ENCODE data around the gene HPS4. TPM values are rescaled to one million over a fixed set of nuclear protein-coding genes. Genes with fewer than 3 reads are reported as not detected.

HPS4 gene
- total and polyA plus RNA-seq, 4 donors: 5.4 to 26.2 (median 12.6) TPM

- no peaks in the 10 kb centered on the region for H3K9me3 ChIP-seq (ENCODE audit: control insufficient read depth in 4 of 4, low read length in 3 of 4)
- no peak overlapping the region for H3K4me3 ChIP-seq (ENCODE audit: low read depth in 1 of 3, low read length in 3 of 3)
- no peak overlapping the region for H3K27ac ChIP-seq (ENCODE audit: low read depth in 1 of 2, low read length in 2 of 2)
- H3K9ac ChIP-seq (ENCODE audit: low read depth in 1 of 2, low read length in 2 of 2): no peak overlapping the region
- no peak for DNase-seq (ENCODE audit: low spot score)
- H3K36me3 ChIP-seq (ENCODE audit: control insufficient read depth in 4 of 4, insufficient read depth in 3 of 4, low read depth in 1 of 4, low read length in 3 of 4): peaks cover 1 to 30% (median 17%) of the 10 kb centered on the region in 4 donors
- H3K4me1 ChIP-seq (ENCODE audit: control insufficient read depth in 4 of 4, insufficient read depth in 4 of 4, low read length in 3 of 4): no peaks in the 10 kb centered on the region
- TF ChIP-seq RAD21 (IDR thresholded peaks at IDR 0.05): no peak
- TF ChIP-seq JUND (IDR thresholded peaks at IDR 0.05): no peak
- TF ChIP-seq, protein P1, sequence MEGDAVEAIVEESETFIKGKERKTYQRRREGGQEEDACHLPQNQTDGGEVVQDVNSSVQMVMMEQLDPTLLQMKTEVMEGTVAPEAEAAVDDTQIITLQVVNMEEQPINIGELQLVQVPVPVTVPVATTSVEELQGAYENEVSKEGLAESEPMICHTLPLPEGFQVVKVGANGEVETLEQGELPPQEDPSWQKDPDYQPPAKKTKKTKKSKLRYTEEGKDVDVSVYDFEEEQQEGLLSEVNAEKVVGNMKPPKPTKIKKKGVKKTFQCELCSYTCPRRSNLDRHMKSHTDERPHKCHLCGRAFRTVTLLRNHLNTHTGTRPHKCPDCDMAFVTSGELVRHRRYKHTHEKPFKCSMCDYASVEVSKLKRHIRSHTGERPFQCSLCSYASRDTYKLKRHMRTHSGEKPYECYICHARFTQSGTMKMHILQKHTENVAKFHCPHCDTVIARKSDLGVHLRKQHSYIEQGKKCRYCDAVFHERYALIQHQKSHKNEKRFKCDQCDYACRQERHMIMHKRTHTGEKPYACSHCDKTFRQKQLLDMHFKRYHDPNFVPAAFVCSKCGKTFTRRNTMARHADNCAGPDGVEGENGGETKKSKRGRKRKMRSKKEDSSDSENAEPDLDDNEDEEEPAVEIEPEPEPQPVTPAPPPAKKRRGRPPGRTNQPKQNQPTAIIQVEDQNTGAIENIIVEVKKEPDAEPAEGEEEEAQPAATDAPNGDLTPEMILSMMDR (IDR thresholded peaks at IDR 0.05; ENCODE audit: low read depth, low read length, missing input control): no peak
- no peak for TF ChIP-seq HNF4A (conservative IDR thresholded peaks at IDR 0.05)
- no peak for TF ChIP-seq NR2F2 (IDR thresholded peaks at IDR 0.05)
- TF ChIP-seq, protein P2, sequence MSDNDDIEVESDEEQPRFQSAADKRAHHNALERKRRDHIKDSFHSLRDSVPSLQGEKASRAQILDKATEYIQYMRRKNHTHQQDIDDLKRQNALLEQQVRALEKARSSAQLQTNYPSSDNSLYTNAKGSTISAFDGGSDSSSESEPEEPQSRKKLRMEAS (IDR thresholded peaks at IDR 0.05): no peak
- TF ChIP-seq, protein P3, sequence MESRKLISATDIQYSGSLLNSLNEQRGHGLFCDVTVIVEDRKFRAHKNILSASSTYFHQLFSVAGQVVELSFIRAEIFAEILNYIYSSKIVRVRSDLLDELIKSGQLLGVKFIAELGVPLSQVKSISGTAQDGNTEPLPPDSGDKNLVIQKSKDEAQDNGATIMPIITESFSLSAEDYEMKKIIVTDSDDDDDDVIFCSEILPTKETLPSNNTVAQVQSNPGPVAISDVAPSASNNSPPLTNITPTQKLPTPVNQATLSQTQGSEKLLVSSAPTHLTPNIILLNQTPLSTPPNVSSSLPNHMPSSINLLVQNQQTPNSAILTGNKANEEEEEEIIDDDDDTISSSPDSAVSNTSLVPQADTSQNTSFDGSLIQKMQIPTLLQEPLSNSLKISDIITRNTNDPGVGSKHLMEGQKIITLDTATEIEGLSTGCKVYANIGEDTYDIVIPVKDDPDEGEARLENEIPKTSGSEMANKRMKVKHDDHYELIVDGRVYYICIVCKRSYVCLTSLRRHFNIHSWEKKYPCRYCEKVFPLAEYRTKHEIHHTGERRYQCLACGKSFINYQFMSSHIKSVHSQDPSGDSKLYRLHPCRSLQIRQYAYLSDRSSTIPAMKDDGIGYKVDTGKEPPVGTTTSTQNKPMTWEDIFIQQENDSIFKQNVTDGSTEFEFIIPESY (IDR thresholded peaks at IDR 0.05): no peak
- no peak for TF ChIP-seq ATF3 (IDR thresholded peaks at IDR 0.05)
- H3K27me3 ChIP-seq (ENCODE audit: control insufficient read depth in 4 of 4, insufficient read depth in 4 of 4, low read length in 3 of 4): no peaks in the 10 kb centered on the region
- WGBS: 83% methylated on average over 5 of the region's 5 CpGs
Measured at GRCh38 chr22:26448334-26448733, 35.2 kb downstream of the HPS4 start.

- WGBS: 83% methylated on average over 15 of the region's 15 CpGs
- Histone ChIP-seq H3K36me3 (ENCODE audit: control insufficient read depth in 4 of 4, insufficient read depth in 3 of 4, low read depth in 1 of 4, low read length in 3 of 4) (peaks cover 1 to 25% (median 14%) of the 10 kb centered on the region in 4 donors), H3K4me1 (ENCODE audit: control insufficient read depth in 4 of 4, insufficient read depth in 4 of 4, low read length in 3 of 4) (no peaks in the 10 kb centered on the region), H3K27ac (ENCODE audit: low read depth in 1 of 2, low read length in 2 of 2) (no peak overlapping the region), H3K27me3 (ENCODE audit: control insufficient read depth in 4 of 4, insufficient read depth in 4 of 4, low read length in 3 of 4) (no peaks in the 10 kb centered on the region), H3K9ac (ENCODE audit: low read depth in 1 of 2, low read length in 2 of 2) (no peak overlapping the region), H3K9me3 (ENCODE audit: control insufficient read depth in 4 of 4, low read length in 3 of 4) (no peaks in the 10 kb centered on the region), H3K4me3 (ENCODE audit: low read depth in 1 of 3, low read length in 3 of 3) (no peak overlapping the region)
- no peak for DNase-seq (ENCODE audit: low spot score)
- TF ChIP-seq, protein P1 (IDR thresholded peaks at IDR 0.05; ENCODE audit: low read depth, low read length, missing input control): no peak
- TF ChIP-seq FOXA1 (IDR thresholded peaks at IDR 0.05): no peak
- TF ChIP-seq NR2F2 (IDR thresholded peaks at IDR 0.05): no peak
- TF ChIP-seq RAD21 (IDR thresholded peaks at IDR 0.05): no peak
- TF ChIP-seq SP1 (IDR thresholded peaks at IDR 0.05): no peak
- no peak for TF ChIP-seq HNF4G (IDR thresholded peaks at IDR 0.05)
- no peak for TF ChIP-seq RXRA (IDR thresholded peaks at IDR 0.05)
- TF ChIP-seq HNF4A (conservative IDR thresholded peaks at IDR 0.05): no peak
- no peak for TF ChIP-seq REST (IDR thresholded peaks at IDR 0.05)
- no peak for TF ChIP-seq YY1 (IDR thresholded peaks at IDR 0.05)
- no peak for TF ChIP-seq TAF1 (conservative IDR thresholded peaks at IDR 0.05)
- TF ChIP-seq, protein P3 (IDR thresholded peaks at IDR 0.05): no peak
- TF ChIP-seq GABPA (IDR thresholded peaks at IDR 0.05 in 1 of 2, conservative IDR thresholded peaks at IDR 0.05 in 1 of 2): no peak
- TF ChIP-seq, protein P2 (IDR thresholded peaks at IDR 0.05): no peak
- no peak for TF ChIP-seq EGR1 (IDR thresholded peaks at IDR 0.05; ENCODE audit: low read depth in 2 of 2)
- no peak for TF ChIP-seq ATF3 (IDR thresholded peaks at IDR 0.05)
Measured at GRCh38 chr22:26447584-26448329, 35.8 kb downstream of the HPS4 start.
